ENCODE measurements around the gene SGPP1.
"Not testable (repeated sequence)": the region's sequence is repeated elsewhere in the genome, so short reads cannot be mapped to it uniquely, and the experiment has no call there.

SGPP1 gene

GRCh38 chr14:63725786-63726460, 1.9 kb downstream of the SGPP1 start:
- no peak for DNase-seq

DNA sequence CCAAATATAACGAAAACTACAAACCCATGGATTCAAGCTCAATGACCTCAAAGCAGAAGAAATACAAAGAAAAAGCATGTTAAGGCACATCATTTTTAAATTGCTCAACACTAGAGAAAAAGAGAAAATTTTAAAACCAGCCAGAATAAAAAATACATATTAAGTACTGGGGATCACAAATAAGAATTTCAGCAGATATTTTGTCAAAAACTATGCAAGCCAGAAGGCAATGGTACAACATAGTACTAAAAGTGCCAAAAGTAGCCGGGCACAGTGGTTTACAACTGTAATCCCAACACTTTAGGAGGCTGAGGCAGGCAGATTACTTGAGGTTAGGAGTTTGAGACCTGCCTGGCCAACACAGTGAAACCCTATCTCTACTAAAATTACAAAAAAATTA, 10.2 kb downstream of the SGPP1 start:
- DNase-seq, result no peak

- no peak for DNase-seq
These were observed 12.5 kb downstream of the SGPP1 start for GRCh38 chr14:63715360-63715759.

- DNase-seq, result no peak
These were observed 14.1 kb downstream of the SGPP1 start for GRCh38 chr14:63713764-63714163.

DNA sequence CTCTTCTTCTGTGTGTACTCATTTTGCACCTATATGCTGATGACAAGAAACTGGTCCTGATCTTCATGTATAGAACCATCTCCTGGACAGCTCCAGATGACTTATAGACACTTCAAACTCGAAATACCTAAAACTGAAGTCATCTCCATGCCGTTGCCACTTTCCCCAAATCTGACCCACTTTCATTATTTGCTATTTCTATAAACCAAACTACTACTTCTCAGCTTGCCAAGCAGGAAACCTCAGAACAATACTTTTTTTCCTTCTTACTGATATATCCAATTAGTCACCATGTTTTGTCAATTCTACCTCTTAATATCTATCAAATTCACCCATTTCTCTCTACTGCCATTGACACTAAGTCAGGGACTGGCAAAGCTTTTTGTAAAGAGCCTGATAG, 14.8 kb downstream of the SGPP1 start:
- DNase-seq, result no peak

- DNase-seq, result no peak
These were observed 15.7 kb downstream of the SGPP1 start for GRCh38 chr14:63712123-63712522.

DNA sequence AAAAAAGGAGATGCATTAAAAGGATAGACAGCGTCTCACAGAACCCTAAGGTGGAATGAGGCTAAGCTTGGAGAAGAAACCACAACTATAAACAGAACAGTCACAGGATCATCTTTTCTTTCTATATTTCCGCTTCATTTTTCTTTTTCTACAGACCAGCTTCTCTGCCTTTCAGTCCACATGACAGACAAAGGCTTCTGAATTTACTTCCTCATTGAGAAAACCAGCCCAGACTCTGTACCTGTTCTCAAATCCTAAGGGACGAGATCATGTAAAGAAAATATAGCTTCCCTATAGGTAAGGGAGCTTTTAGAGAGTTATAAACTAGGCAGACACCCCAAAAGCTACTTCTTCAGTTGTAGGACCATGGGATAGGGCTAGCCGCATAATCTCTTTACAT, 17.4 kb downstream of the SGPP1 start:
- DNase-seq, result no peak

- no peak for DNase-seq
These were observed 18.3 kb downstream of the SGPP1 start for GRCh38 chr14:63709589-63709988.

GRCh38 chr14:63707216-63707615, 20.6 kb downstream of the SGPP1 start:
- DNase-seq, result no peak

GRCh38 chr14:63705561-63706070, 22.2 kb downstream of the SGPP1 start:
- DNase-seq, result no peak

DNA sequence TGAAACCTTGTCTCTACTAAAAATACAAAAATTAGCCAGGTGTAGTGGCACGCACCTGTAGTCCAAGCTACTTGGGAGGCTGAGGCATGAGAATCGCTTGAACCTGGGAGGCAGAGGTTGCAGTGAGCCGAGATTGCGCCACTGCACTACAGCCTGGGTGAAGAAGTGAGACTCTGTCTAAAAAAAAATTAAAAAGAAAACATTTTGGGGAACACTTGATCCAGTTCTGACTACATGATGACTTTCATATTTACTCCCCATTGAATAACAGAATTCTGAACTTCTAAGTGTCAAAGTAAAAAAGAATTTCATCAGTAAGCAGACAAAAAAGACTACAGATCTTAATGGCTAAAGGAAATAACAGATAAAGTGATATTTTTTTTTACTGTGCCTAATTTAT, 25.3 kb downstream of the SGPP1 start:
- DNase-seq, result not testable (repeated sequence)

DNA sequence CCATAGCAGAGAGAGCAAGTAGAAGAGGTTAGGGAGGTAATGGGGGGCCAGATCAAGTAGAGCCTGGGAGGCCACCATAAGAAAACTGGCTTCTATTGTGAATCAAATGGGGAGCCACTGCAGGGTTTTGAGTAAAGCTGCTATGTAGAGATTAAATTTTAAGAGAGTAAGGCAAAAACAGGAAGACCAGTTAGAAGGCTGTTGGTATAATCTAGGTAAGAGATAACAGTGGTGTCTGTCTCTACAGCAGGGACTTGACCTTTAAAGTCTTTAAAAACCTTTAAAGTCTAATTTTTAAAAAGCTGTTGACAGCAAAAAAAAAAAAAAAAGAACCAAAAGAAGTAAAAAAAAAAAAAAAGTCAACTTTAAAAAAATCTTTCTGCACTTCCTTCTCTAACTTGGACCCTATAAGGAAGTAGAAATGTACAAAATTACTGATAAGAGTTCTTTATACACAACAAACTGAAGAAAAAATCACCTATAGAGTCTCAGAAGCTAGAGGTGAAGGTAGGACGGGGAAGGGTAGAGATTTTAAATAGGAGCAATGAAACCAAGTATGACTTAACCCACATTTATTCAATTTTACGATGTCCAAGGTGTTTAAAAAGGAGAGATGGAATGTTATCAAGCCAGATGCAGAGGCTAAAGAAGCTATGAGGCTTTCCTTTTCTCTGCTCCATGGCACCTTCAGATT, 26.1 kb downstream of the SGPP1 start:
- DNase-seq, result no peak

- DNase-seq, result no peak
These were observed 35.4 kb downstream of the SGPP1 start for GRCh38 chr14:63692310-63693020.

GRCh38 chr14:63689132-63689531, 38.7 kb downstream of the SGPP1 start:
- no peak for DNase-seq

DNA sequence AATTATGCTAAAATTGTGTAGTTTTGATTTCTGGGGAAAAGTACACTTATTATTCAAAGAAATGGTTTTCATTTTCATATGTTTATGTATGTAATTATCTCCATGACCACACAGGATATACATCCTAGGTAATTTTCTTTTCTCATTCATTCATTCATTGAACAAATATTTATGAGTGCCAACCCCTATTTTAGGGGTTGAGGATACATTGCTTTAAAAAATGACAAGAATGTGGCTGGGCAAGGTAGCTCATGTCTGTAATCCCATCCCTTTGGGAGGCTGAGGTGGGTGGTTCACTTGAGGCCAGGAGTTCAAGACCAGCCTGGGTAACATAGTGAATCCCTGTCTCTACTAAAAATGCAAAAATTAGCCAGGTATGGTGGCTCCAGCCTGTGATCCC, 40.9 kb downstream of the SGPP1 start:
- no peak for DNase-seq

DNA sequence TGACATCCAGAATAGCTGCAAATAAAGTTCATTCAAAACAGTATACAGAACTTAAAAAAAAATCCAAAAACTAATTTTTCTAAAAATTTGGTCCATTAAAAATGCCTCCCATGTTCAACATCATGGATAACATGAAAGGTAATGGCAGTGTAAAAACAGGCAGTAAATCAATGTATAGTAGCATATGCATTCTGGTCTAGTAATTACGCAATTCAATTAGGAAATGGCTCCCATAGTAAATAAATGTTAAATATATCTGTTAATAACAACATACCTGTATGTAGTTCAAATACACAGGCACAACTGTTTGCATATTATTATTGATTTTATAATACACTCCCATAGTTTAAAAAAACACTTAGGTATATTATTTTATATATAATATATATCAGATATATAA, 42.5 kb downstream of the SGPP1 start:
- no peak for DNase-seq

GRCh38 chr14:63682727-63683593, 44.9 kb downstream of the SGPP1 start:
- DNase-seq, result no peak

DNA sequence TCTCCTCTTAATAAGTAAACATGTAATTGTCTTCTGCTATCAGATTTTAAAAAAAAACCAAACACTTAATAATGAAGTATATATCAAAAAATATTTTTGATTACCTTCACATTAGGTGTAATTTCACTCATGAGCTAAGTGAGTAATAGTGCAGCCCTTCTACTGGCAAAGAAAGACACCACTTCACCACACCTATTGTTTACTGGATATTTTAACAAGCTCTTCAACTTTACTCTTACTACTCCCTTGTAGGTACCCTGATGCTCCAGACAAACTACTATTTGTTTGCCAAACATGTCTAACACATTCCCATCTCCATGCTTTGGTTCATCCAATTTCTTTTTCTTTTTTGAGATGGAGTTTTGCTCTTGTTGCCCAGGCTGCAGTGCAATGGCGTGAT, 49.3 kb downstream of the SGPP1 start:
- no peak for DNase-seq

- peak; percentile 1 for DNase-seq
These were observed 49.9 kb downstream of the SGPP1 start for GRCh38 chr14:63677891-63678379.

- no peak for DNase-seq
These were observed 51.2 kb downstream of the SGPP1 start for GRCh38 chr14:63676615-63677014.

- DNase-seq, result no peak
These were observed 53.9 kb downstream of the SGPP1 start for GRCh38 chr14:63673886-63674497.

GRCh38 chr14:63673255-63673654, 54.6 kb downstream of the SGPP1 start:
- no peak for DNase-seq
